ENCODE data around the gene TMA7B. TPM values are rescaled to one million over a fixed set of nuclear protein-coding genes. Genes with fewer than 3 reads are reported as not detected.

TMA7B gene
- total and polyA plus RNA-seq, 2 donors (not counting 3 experiments of a cell fraction or from before 2014, with no cell fraction given), result not detected

GRCh38 chr22:40010746-40011145, 50.5 kb downstream of the TMA7B start:
- FAIRE-seq (no peak), DNase-seq (ENCODE audit: low read depth, low spot score) (no peak)
- H3K9me1 ChIP-seq (replicated peaks; ENCODE audit: control insufficient read depth, extremely low read depth, insufficient read depth, low read length), result no peaks in the 10 kb centered on the region
- H3K27me3 ChIP-seq (ENCODE audit: control insufficient read depth in 2 of 2, insufficient read depth in 2 of 2, low read length in 2 of 2), result peaks cover 14 to 18% of the 10 kb centered on the region in 2 experiments
- dilution Hi-C loops (cut with MboI; ENCODE audit: extremely low pct_ligation_motif_present, low sequenced_read_pairs), result loop anchor here (25.0 kb wide), 1 partner anchor 448 kb away; the partner anchor contains the start of gene CACNA1I
- H3K79me2 ChIP-seq (ENCODE audit: control insufficient read depth, insufficient read depth, low read length), result no peaks in the 10 kb centered on the region
- H2AFZ ChIP-seq (ENCODE audit: low read depth, low read length), result no peak overlapping the region
- H3K4me3 ChIP-seq (replicated peaks in 1 of 3; ENCODE audit: insufficient read depth in 1 of 3, low read depth in 1 of 3, low read length in 3 of 3), result no peak overlapping the region
- H4K20me1 ChIP-seq (replicated peaks; ENCODE audit: control insufficient read depth, extremely low read depth, insufficient read depth, low read length), result no peaks in the 10 kb centered on the region
- POLR2A ChIA-PET, result no interaction called here
- H3K9ac ChIP-seq (replicated peaks; ENCODE audit: extremely low read depth, insufficient read depth, low read length), result no peak overlapping the region
- CTCF ChIA-PET, result interaction anchor here (1.6 to 2.5 kb wide), 2 partner anchors 10 to 14 kb away, joined by 7 to 16 read pairs; no protein-coding TSS in a partner anchor
- H3K36me3 ChIP-seq (ENCODE audit: control insufficient read depth in 2 of 2, extremely low read depth in 1 of 2, insufficient read depth in 2 of 2, low read length in 2 of 2), result no peaks in the 10 kb centered on the region
- no TSS peak for BruUV-seq (replicated peaks)
- intact Hi-C loops (cut with micrococcal nuclease), result no loop called here
- H3K27ac ChIP-seq (ENCODE audit: insufficient read depth, low read depth, low read length), result no peak overlapping the region
- H3K4me2 ChIP-seq (ENCODE audit: insufficient read depth, low read length), result no peak overlapping the region
- H3K9me3 ChIP-seq (replicated peaks; ENCODE audit: control insufficient read depth, insufficient read depth, low read length), result no peaks in the 10 kb centered on the region
- H3K4me1 ChIP-seq (ENCODE audit: control insufficient read depth, extremely low read depth, insufficient read depth, low read length), result no peaks in the 10 kb centered on the region
- TF ChIP-seq JUN (IDR thresholded peaks at IDR 0.05; ENCODE audit: borderline replicate concordance, insufficient read depth, insufficient read length, low read depth) (no peak), EZH2 (IDR thresholded peaks at IDR 0.05; ENCODE audit: borderline replicate concordance, low read depth, low read length, severe bottlenecking) (no peak), POLR2AphosphoS5 (IDR thresholded peaks at IDR 0.05; ENCODE audit: insufficient read depth, low read depth, low read length) (no peak), CTCF (IDR thresholded peaks at IDR 0.05; ENCODE audit: extremely low read depth in 1 of 2, insufficient read depth in 1 of 2, low read depth in 1 of 2, low read length in 2 of 2) (no peak), FOS (IDR thresholded peaks at IDR 0.05; ENCODE audit: borderline replicate concordance, insufficient read depth, low read length) (no peak), MYC (IDR thresholded peaks at IDR 0.05; ENCODE audit: low read depth, low read length) (no peak), POLR2A (IDR thresholded peaks at IDR 0.05; ENCODE audit: low read depth, low read length) (no peak), GATA2 (IDR thresholded peaks at IDR 0.05; ENCODE audit: insufficient read depth, insufficient read length, low read depth, low read length) (no peak), MAX (IDR thresholded peaks at IDR 0.05; ENCODE audit: insufficient read depth, insufficient read length) (no peak)

Other genes with a start within 250 kb of the TMA7B start
- gene ENTHD1, start 66.6 kb upstream of the TMA7B start, total RNA-seq, result not detected in 2 replicates
- gene ENTHD1, start 66.6 kb upstream of the TMA7B start, polyA plus RNA-seq, result not detected in 2 replicates
- gene GRAP2, start 59.3 kb upstream of the TMA7B start, total RNA-seq, result not detected in 2 replicates
- 0.04 TPM in 1 of 2 replicates, not detected in the other for gene GRAP2, start 59.3 kb upstream of the TMA7B start, polyA plus RNA-seq
- not detected in 2 replicates for gene FAM83F, start 34.6 kb downstream of the TMA7B start, total RNA-seq
- not detected in 2 replicates for gene FAM83F, start 34.6 kb downstream of the TMA7B start, polyA plus RNA-seq
- 33.3 and 37.2 TPM in 2 replicates for gene TNRC6B, start 217.5 kb downstream of the TMA7B start, total RNA-seq
- gene TNRC6B, start 217.5 kb downstream of the TMA7B start, polyA plus RNA-seq, result 8.5 and 10.6 TPM in 2 replicates

All from endothelial cell of umbilical vein (primary cell).